H9 (cell line): Measurements from ENCODE around the gene NLRP4. TPM values are rescaled to one million over a fixed set of nuclear protein-coding genes. Genes with fewer than 3 reads are reported as not detected.

ENCODE experiments used
- DNase-seq: peaks from one replicate; pipeline ENCODE4 v3.0.0-alpha.2; 2017
- H2AFZ ChIP-seq: one replicate; pipeline ENCODE4 v1.6.1; 2013; ENCODE audit warnings: mild to moderate bottlenecking, low read length, control low read depth, moderate library complexity
- H2AK5ac ChIP-seq: 2 replicates; pipeline ENCODE4 v1.6.1; 2013; ENCODE audit warnings: low read length, control low read depth, mixed read lengths; ENCODE audit not compliant: insufficient read length
- H2BK120ac ChIP-seq: one replicate; pipeline ENCODE4 v1.6.1; 2013; ENCODE audit warnings: low read depth, mild to moderate bottlenecking, low read length, control low read depth, inconsistent platforms; ENCODE audit not compliant: poor library complexity, severe bottlenecking
- H2BK12ac ChIP-seq: 2 replicates; pipeline ENCODE4 v1.6.1; 2013; ENCODE audit warnings: low read length, control low read depth, mixed read lengths, low read depth; ENCODE audit not compliant: insufficient read length
- H2BK15ac ChIP-seq: 2 replicates; pipeline ENCODE4 v1.6.1; 2013; ENCODE audit warnings: low read depth, low read length, control low read depth
- H2BK20ac ChIP-seq: one replicate; pipeline ENCODE4 v1.6.1; 2013; ENCODE audit warnings: low read depth, mild to moderate bottlenecking, low read length, control low read depth, inconsistent platforms; ENCODE audit not compliant: poor library complexity, severe bottlenecking
- H2BK5ac ChIP-seq: 2 replicates; pipeline ENCODE4 v1.6.1; 2013; ENCODE audit warnings: low read length, control low read depth, mixed read lengths; ENCODE audit not compliant: insufficient read length
- H3K14ac ChIP-seq: 2 replicates; pipeline ENCODE4 v1.6.1; 2013; ENCODE audit warnings: low read length, control low read depth; ENCODE audit not compliant: insufficient read depth
- H3K18ac ChIP-seq: 2 replicates; pipeline ENCODE4 v1.6.1; 2013; ENCODE audit warnings: low read depth, mild to moderate bottlenecking, mixed read lengths, low read length, control low read depth; ENCODE audit not compliant: insufficient read length
- H3K23ac ChIP-seq: 2 replicates; pipeline ENCODE4 v1.6.1; 2013; ENCODE audit warnings: low read length, control low read depth, mixed read lengths, low read depth; ENCODE audit not compliant: insufficient read length
- H3K23me2 ChIP-seq: 2 replicates; pipeline ENCODE4 v1.6.1; 2013; ENCODE audit warnings: low read depth, mild to moderate bottlenecking, mixed read lengths, low read length, control low read depth; ENCODE audit not compliant: insufficient read length, poor library complexity, severe bottlenecking
- H3K27ac ChIP-seq: 2 replicates; pipeline ENCODE4 v1.5.1; 2013; ENCODE audit warnings: low read length, control low read depth, mixed read lengths, low read depth; ENCODE audit not compliant: insufficient read length
- H3K27me3 ChIP-seq: 2 replicates; pipeline ENCODE4 v1.6.1; 2013; ENCODE audit warnings: low read length, control low read depth, inconsistent platforms; ENCODE audit not compliant: insufficient read depth
- H3K4ac ChIP-seq: 2 replicates; pipeline ENCODE4 v1.6.1; 2013; ENCODE audit warnings: low read depth, mild to moderate bottlenecking, control low read depth, inconsistent platforms, low read length, moderate library complexity
- H3K4me1 ChIP-seq: 2 replicates; pipeline ENCODE4 v1.6.1; 2013; ENCODE audit warnings: low read length, control low read depth, inconsistent platforms; ENCODE audit not compliant: insufficient read depth
- H3K4me2 ChIP-seq: 2 replicates; pipeline ENCODE4 v1.6.1; 2013; ENCODE audit warnings: low read length, control low read depth, mixed read lengths; ENCODE audit not compliant: insufficient read length, insufficient read depth
- H3K56ac ChIP-seq: 2 replicates; pipeline ENCODE4 v1.6.1; 2013; ENCODE audit warnings: low read depth, mild to moderate bottlenecking, mixed read lengths, low read length, control low read depth; ENCODE audit not compliant: insufficient read length
- H3K79me1 ChIP-seq: 2 replicates; pipeline ENCODE4 v1.6.1; 2013; ENCODE audit warnings: low read depth, mild to moderate bottlenecking, moderate library complexity, low read length, control low read depth, inconsistent platforms; ENCODE audit not compliant: insufficient read depth, poor library complexity, severe bottlenecking
- H3K79me2 ChIP-seq: 2 replicates; pipeline ENCODE4 v1.6.1; 2013; ENCODE audit warnings: low read length, control low read depth, inconsistent platforms; ENCODE audit not compliant: insufficient read depth
- H3K9ac ChIP-seq: 2 replicates; pipeline ENCODE4 v1.6.1; 2013; ENCODE audit warnings: low read length, control low read depth, mixed read lengths; ENCODE audit not compliant: insufficient read length; ENCODE audit errors: extremely low read depth
- H3K9me3 ChIP-seq: one replicate; pipeline ENCODE4 v1.6.1; 2013; ENCODE audit warnings: low read depth, low read length, inconsistent platforms; ENCODE audit not compliant: control insufficient read depth
- H3T11ph ChIP-seq: one replicate; pipeline ENCODE4 v1.6.1; 2013; ENCODE audit warnings: mild to moderate bottlenecking, low read length, control low read depth, inconsistent platforms
- H4K20me1 ChIP-seq: one replicate; pipeline ENCODE4 v1.6.1; 2013; ENCODE audit not compliant: control insufficient read depth, insufficient read length, insufficient read depth
- H4K5ac ChIP-seq: 2 replicates; pipeline ENCODE4 v1.6.1; 2013; ENCODE audit warnings: low read depth, mild to moderate bottlenecking, mixed read lengths, low read length, control low read depth; ENCODE audit not compliant: insufficient read length
- H4K8ac ChIP-seq: replicated peaks from 2 replicates; pipeline ENCODE4 v1.6.1; 2013; ENCODE audit warnings: low read length, control low read depth, mixed read lengths, low read depth; ENCODE audit not compliant: insufficient read length
- H4K91ac ChIP-seq: 2 replicates; pipeline ENCODE4 v1.6.1; 2013; ENCODE audit warnings: low read depth, mild to moderate bottlenecking, moderate library complexity, mixed read lengths, low read length, control low read depth; ENCODE audit not compliant: insufficient read length
- H3K27ac Mint-ChIP-seq, 3 experiments: 2 replicates in 2 of 3; 3 replicates in 1 of 3; pipeline ENCODE4 v1.8.0; 2020 to 2021; ENCODE audit warnings: mixed read lengths in 3 of 3, mild to moderate bottlenecking in 1 of 3, moderate library complexity in 1 of 3
- H3K27me3 Mint-ChIP-seq: 2 replicates; pipeline ENCODE4 v1.8.0; 2021; ENCODE audit warnings: low read depth, mild to moderate bottlenecking, moderate library complexity, mixed read lengths
- H3K36me3 Mint-ChIP-seq, 3 experiments: 2 replicates in 2 of 3; 3 replicates in 1 of 3; pipeline ENCODE4 v1.8.0; 2020 to 2021; ENCODE audit warnings: low read depth in 3 of 3, mixed read lengths in 3 of 3; ENCODE audit not compliant: insufficient read depth in 1 of 3
- H3K4me1 Mint-ChIP-seq, 2 experiments: 2 replicates each; pipeline ENCODE4 v1.8.0; 2020; ENCODE audit warnings: mixed read lengths in 2 of 2
- H3K4me3 Mint-ChIP-seq, 2 experiments: 2 replicates in 1 of 2; 3 replicates in 1 of 2; pipeline ENCODE4 v1.8.0; 2020 to 2021; ENCODE audit warnings: mild to moderate bottlenecking in 2 of 2, mixed read lengths in 2 of 2, moderate library complexity in 1 of 2
- H3K9me3 Mint-ChIP-seq, 2 experiments: 2 replicates in 1 of 2; 3 replicates in 1 of 2; pipeline ENCODE4 v1.8.0; 2020; ENCODE audit warnings: mild to moderate bottlenecking in 2 of 2, mixed read lengths in 2 of 2, moderate library complexity in 1 of 2
- WGBS: extraction: QIAGEN DNeasy Blood & Tissue Kit; methylation state at CpG from one replicate; pipeline ENCODE4 v1.1.7; 2013; ENCODE audit warnings: missing lambda C conversion rate, low lambda C conversion rate, mixed read lengths; ENCODE audit not compliant: insufficient read length; ENCODE audit errors: extremely low coverage; 5-methylcytosine and 5-hydroxymethylcytosine counted together
- total RNA-seq: library from RNA; stranded (reverse); gene quantifications from 2 replicates; pipeline ENCODE4 v1.2.1, GENCODE V29; 2021
- TF ChIP-seq, protein P1 (sequence below): fragments of 200-600 bp; sonication (generic); conservative IDR thresholded peaks from 3 replicates; pipeline ENCODE4 v1.8.0; 2021; ENCODE audit warnings: antibody characterized with exemption, mild to moderate bottlenecking

Gene NLRP4
- total RNA-seq, 1 experiment from 2014 or later = not detected

DNA sequence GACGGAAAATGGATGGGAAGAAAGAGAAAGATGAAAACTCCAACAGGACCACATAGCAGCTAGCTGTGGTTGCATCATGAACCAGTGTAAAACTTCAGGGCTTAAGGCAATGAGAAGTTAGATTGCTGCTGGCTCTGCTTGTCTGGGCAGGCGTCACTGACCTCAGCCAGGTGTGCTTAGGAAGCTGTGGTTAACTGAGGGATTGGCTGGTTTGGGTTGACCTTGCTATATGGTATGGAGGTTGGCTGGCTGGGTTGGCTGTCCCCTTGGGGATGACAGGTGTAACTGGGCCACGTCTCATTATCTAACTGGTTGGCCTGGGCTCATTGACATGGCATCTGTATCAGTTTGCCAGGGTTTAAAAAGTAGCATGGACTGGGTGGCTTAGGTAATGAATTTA, 40.9 kb downstream of the NLRP4 start:
- H3K79me1 ChIP-seq = no peaks in the 10 kb centered on the region
- no peak overlapping the region for H2AFZ ChIP-seq
- no peak overlapping the region for H3K9ac ChIP-seq
- DNase-seq = no peak
- H3K27me3 ChIP-seq = no peaks in the 10 kb centered on the region
- no peak overlapping the region for H4K5ac ChIP-seq
- H4K8ac ChIP-seq = no peak overlapping the region
- no peaks in the 10 kb centered on the region for H3K23me2 ChIP-seq
- TF ChIP-seq, protein P1, sequence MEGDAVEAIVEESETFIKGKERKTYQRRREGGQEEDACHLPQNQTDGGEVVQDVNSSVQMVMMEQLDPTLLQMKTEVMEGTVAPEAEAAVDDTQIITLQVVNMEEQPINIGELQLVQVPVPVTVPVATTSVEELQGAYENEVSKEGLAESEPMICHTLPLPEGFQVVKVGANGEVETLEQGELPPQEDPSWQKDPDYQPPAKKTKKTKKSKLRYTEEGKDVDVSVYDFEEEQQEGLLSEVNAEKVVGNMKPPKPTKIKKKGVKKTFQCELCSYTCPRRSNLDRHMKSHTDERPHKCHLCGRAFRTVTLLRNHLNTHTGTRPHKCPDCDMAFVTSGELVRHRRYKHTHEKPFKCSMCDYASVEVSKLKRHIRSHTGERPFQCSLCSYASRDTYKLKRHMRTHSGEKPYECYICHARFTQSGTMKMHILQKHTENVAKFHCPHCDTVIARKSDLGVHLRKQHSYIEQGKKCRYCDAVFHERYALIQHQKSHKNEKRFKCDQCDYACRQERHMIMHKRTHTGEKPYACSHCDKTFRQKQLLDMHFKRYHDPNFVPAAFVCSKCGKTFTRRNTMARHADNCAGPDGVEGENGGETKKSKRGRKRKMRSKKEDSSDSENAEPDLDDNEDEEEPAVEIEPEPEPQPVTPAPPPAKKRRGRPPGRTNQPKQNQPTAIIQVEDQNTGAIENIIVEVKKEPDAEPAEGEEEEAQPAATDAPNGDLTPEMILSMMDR = no peak
- WGBS = no CpG with 5 or more reads among the region's 3 CpGs
- H3K56ac ChIP-seq = no peak overlapping the region
- H3K79me2 ChIP-seq = no peaks in the 10 kb centered on the region
- H2BK12ac ChIP-seq = no peak overlapping the region
- H2BK20ac ChIP-seq = no peak overlapping the region
- Mint-ChIP-seq H3K4me3 (no peak overlapping the region; a peak in 1 of 5 replicates), H3K4me1 (no peaks in the 10 kb centered on the region), H3K27me3 (no peaks in the 10 kb centered on the region; the same call in none of the 2 replicates), H3K36me3 (peaks cover 5 to 28% (median 11%) of the 10 kb centered on the region in 3 experiments; a peak in 4 of 7 replicates), H3K27ac (no peak overlapping the region), H3K9me3 (peaks cover 85 to 92% of the 10 kb centered on the region in 2 experiments)
- H3K27ac ChIP-seq = no peak overlapping the region
- no peak overlapping the region for H3K4ac ChIP-seq
- no peak overlapping the region for H2BK15ac ChIP-seq
- no peak overlapping the region for H3T11ph ChIP-seq
- H2BK5ac ChIP-seq = no peak overlapping the region
- no peaks in the 10 kb centered on the region for H4K20me1 ChIP-seq
- H2BK120ac ChIP-seq = no peak overlapping the region
- H3K9me3 ChIP-seq = peaks cover 84% of the 10 kb centered on the region
- H3K14ac ChIP-seq = no peak overlapping the region
- H3K23ac ChIP-seq = no peak overlapping the region
- no peaks in the 10 kb centered on the region for H3K4me1 ChIP-seq
- no peak overlapping the region for H3K4me2 ChIP-seq
- H2AK5ac ChIP-seq = no peak overlapping the region
- H4K91ac ChIP-seq = no peak overlapping the region
- H3K18ac ChIP-seq = no peak overlapping the region
